Activated CD4-positive, alpha-beta memory T cell treated with anti-CD3 and anti-CD28 coated beads for 36 hours (primary cell): Measurements from ENCODE around the gene RRAGD. TPM values are rescaled to one million over a fixed set of nuclear protein-coding genes. Genes with fewer than 3 reads are reported as not detected.

ENCODE experiments used
- CTCF ChIA-PET: fragments of 350-600 bp; sonication (Branson Sonifier 250); formaldehyde crosslinking; loops from one replicate; lab custom pipeline; 2021; ENCODE audit warnings: antibody characterized with exemption, inconsistent platforms; lab: Charles Lee
- POLR2A ChIA-PET: fragments of 350-600 bp; sonication (Branson Sonifier 250); formaldehyde crosslinking; loops from one replicate; lab custom pipeline; 2021; ENCODE audit warnings: antibody characterized with exemption; lab: Charles Lee
- DNase-seq: peaks from one replicate; pipeline ENCODE4 v3.0.0-alpha.2; 2020
- H3K27ac Mint-ChIP-seq: one replicate; pipeline ENCODE4 v1.8.0; 2021; ENCODE audit warnings: mixed read lengths
- H3K27me3 Mint-ChIP-seq: one replicate; pipeline ENCODE4 v1.8.0; 2021; ENCODE audit warnings: mixed read lengths
- H3K36me3 Mint-ChIP-seq: one replicate; pipeline ENCODE4 v1.8.0; 2021; ENCODE audit warnings: mixed read lengths
- H3K4me1 Mint-ChIP-seq: one replicate; pipeline ENCODE4 v1.8.0; 2021; ENCODE audit warnings: low read depth, mixed read lengths
- H3K4me3 Mint-ChIP-seq: one replicate; pipeline ENCODE4 v1.8.0; 2021; ENCODE audit warnings: mild to moderate bottlenecking, mixed read lengths
- H3K9me3 Mint-ChIP-seq: one replicate; pipeline ENCODE4 v1.8.0; 2021; ENCODE audit warnings: mixed read lengths
- intact Hi-C: fragments of 100-400 bp; cut with micrococcal nuclease; formaldehyde crosslinking; loops from one replicate; pipeline ENCODE4 v1.15.1; 2023
- total RNA-seq, 2 experiments: library from RNA; stranded (reverse); gene quantifications; one replicate each; pipeline ENCODE4 v1.2.3, GENCODE V29; 2021

Gene RRAGD
- total RNA-seq, 2 experiments from 2014 or later = 15.8 to 16.4 TPM

GRCh38 chr6:89330910-89331309 is 81.2 kb downstream of the RRAGD start:
- Mint-ChIP-seq H3K4me1 (no peaks in the 10 kb centered on the region), H3K27me3 (no peaks in the 10 kb centered on the region), H3K4me3 (no peak overlapping the region), H3K36me3 (peaks cover 23% of the 10 kb centered on the region), H3K27ac (no peak overlapping the region), H3K9me3 (no peaks in the 10 kb centered on the region)
- ChIA-PET POLR2A (no interaction called here), CTCF (interaction anchor here (0.7 kb wide), 1 partner anchor 44 kb away, joined by 4 read pairs; no protein-coding TSS in a partner anchor)
- no peak for DNase-seq
- intact Hi-C loops = no loop called here

- intact Hi-C loops = no loop called here
- ChIA-PET POLR2A (no interaction called here), CTCF (no interaction called here)
- H3K9me3 Mint-ChIP-seq = no peaks in the 10 kb centered on the region
- H3K4me1 Mint-ChIP-seq = no peaks in the 10 kb centered on the region
- no peak for DNase-seq
- H3K27ac Mint-ChIP-seq = no peak overlapping the region
- no peaks in the 10 kb centered on the region for H3K27me3 Mint-ChIP-seq
- peaks cover 23% of the 10 kb centered on the region for H3K36me3 Mint-ChIP-seq
- no peak overlapping the region for H3K4me3 Mint-ChIP-seq
Measured at GRCh38 chr6:89328976-89329375, 83.1 kb downstream of the RRAGD start.

DNA sequence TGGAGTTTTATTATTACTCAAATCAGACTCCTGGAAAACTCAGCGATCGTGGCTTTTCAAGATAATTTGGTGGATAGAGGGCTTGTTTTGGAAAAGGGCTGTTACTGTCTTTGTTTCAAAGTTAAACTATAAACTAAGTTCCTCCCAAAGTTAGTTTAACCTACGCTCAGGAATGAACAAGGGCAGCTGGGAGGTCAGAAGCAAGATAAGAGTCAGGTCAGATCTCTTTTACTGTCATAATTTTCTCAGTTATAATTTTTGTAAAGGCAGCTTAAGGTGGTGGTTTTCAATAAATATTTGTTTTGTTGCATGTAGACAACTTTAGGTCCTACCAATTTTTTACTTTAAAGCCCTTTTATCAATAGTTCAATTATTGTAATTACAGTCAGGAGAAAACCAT is 87.8 kb downstream of the RRAGD start:
- Mint-ChIP-seq H3K27ac (no peak overlapping the region), H3K4me3 (no peak overlapping the region), H3K27me3 (no peaks in the 10 kb centered on the region), H3K36me3 (peaks cover 17% of the 10 kb centered on the region), H3K9me3 (no peaks in the 10 kb centered on the region), H3K4me1 (no peaks in the 10 kb centered on the region)
- CTCF ChIA-PET = no interaction called here
- intact Hi-C loops = no loop called here
- DNase-seq = no peak
- POLR2A ChIA-PET = no interaction called here

- Mint-ChIP-seq H3K27me3 (no peaks in the 10 kb centered on the region), H3K27ac (no peak overlapping the region), H3K36me3 (peaks cover 12% of the 10 kb centered on the region), H3K9me3 (no peaks in the 10 kb centered on the region), H3K4me1 (no peaks in the 10 kb centered on the region), H3K4me3 (no peak overlapping the region)
- intact Hi-C loops = no loop called here
- CTCF ChIA-PET = interaction anchor here (0.8 kb wide), 1 partner anchor 351 kb away, joined by 5 read pairs; no protein-coding TSS in a partner anchor
- no peak for DNase-seq
- POLR2A ChIA-PET = no interaction called here
Measured at GRCh38 chr6:89323511-89323971, 88.5 kb downstream of the RRAGD start.

DNA sequence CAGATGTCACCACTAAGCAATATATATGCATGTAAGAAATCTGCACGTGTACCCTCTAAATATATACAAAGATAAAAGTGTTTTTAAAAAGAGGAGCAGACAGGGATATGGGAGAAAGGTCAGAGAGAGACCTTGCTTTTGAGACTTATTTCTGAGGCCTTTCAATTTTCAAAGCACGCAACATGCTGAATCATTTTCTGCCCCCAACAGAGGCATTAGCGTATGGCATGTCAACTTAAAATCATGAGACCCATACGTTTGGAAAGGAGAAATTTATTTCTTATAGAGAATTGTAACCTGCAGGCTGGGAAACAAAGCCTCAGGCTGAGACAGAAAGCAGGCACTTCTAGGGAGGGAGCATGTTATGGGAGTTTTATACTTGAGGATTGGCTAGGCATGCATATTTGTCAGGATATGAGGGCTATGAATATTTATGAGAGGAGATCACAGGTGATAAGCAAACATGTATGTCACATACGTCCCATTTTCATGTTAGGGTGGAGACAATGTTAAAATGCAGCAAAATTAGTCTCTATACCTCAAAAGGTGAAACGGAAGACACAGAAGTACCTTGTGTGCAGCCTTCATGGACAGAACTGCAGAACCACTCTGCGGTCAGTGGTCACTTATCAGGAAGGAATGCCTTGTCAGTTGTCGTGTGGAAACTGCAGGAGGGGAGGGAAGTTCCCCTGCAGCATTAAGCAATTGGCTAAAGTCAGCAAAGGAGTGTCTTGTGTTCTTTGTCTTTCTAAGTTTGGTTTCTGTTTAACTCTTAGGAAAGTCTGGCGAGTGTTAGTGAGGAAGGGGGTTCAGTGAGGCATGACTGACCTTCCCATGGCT is 90.7 kb downstream of the RRAGD start:
- H3K4me1 Mint-ChIP-seq = no peaks in the 10 kb centered on the region
- CTCF ChIA-PET = no interaction called here
- POLR2A ChIA-PET = no interaction called here
- intact Hi-C loops = no loop called here
- H3K4me3 Mint-ChIP-seq = no peak overlapping the region
- no peak overlapping the region for H3K27ac Mint-ChIP-seq
- H3K9me3 Mint-ChIP-seq = no peaks in the 10 kb centered on the region
- peaks cover 5% of the 10 kb centered on the region for H3K36me3 Mint-ChIP-seq
- no peak for DNase-seq
- H3K27me3 Mint-ChIP-seq = no peaks in the 10 kb centered on the region

- CTCF ChIA-PET = interaction anchor here (0.8 kb wide), 1 partner anchor 1903 kb away, joined by 4 read pairs; no protein-coding TSS in a partner anchor
- intact Hi-C loops = no loop called here
- no peaks in the 10 kb centered on the region for H3K4me1 Mint-ChIP-seq
Measured at GRCh38 chr6:89320012-89320559, 92.0 kb downstream of the RRAGD start.

DNA sequence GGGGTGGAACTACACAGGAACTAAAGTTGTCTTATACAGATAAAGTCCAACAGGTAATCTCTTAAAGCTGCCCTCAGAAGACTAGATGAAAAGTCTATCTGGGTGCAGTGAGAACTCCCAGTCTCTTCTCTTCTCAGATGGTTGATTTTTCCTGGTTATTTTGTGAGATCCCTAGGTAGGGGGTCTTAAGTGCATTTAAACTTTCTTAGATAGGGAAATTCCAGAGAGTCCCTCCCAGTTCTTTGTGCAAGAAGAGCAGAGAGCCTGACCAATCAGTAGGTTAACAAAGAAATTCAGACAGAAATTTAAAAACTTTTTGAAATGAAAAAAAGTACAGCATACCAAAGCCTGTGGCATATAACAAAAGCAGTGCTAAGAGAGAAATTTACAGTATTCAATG is 95.0 kb downstream of the RRAGD start:
- no peaks in the 10 kb centered on the region for H3K27me3 Mint-ChIP-seq
- ChIA-PET CTCF (interaction anchor here (1.2 kb wide), 1 partner anchor 50 kb away, joined by 4 read pairs; no protein-coding TSS in a partner anchor), POLR2A (no interaction called here)
- no peak overlapping the region for H3K4me3 Mint-ChIP-seq
- no peak overlapping the region for H3K27ac Mint-ChIP-seq
- no peaks in the 10 kb centered on the region for H3K4me1 Mint-ChIP-seq
- intact Hi-C loops = no loop called here
- H3K36me3 Mint-ChIP-seq = peaks cover 2% of the 10 kb centered on the region
- no peaks in the 10 kb centered on the region for H3K9me3 Mint-ChIP-seq
- no peak for DNase-seq

More at GRCh38 chr6:89320012-89320559, 92.0 kb downstream of the RRAGD start:
- Mint-ChIP-seq H3K27me3 (no peaks in the 10 kb centered on the region), H3K4me3 (no peak overlapping the region), H3K36me3 (peaks cover 5% of the 10 kb centered on the region), H3K27ac (no peak overlapping the region), H3K9me3 (no peaks in the 10 kb centered on the region)
- POLR2A ChIA-PET = no interaction called here
- no peak for DNase-seq

DNA sequence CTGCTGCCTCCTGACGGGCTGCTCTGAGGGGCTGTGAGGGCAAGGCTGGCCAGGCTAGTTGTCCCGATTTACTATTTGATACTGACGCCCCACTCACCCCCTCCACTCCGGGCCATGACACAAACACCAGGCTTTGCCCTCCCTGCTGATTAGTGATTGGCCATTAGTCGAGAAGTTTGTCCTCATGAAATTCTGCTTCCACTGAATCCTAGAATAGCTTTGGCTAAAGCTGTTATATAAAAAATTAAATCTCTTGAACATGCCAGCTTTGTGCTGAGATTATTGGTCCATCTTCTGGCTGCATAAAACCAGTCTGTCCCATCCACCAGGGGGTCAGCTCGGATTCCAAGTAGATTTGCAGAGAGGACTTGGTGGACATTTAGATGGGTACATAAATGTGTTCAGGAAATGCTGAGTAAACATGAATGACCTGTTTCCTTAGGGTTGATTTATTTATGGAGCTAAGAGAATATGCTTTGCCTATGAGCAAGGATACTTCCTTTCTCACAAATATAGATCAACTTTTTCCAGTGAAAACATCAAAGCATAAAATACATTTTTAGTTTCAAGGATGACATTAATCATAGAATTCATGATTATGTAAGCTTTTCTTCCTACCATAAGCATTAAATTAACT is 96.7 kb downstream of the RRAGD start, which contains the start of gene GABRR2:
Gene GABRR2, minus strand, starts transcription at position 51 of the 637 bp plus-strand sequence. CDS start 134 bp downstream, outside the sequence.
- no peaks in the 10 kb centered on the region for H3K9me3 Mint-ChIP-seq
- H3K36me3 Mint-ChIP-seq = peaks cover 2% of the 10 kb centered on the region
- H3K4me1 Mint-ChIP-seq = no peaks in the 10 kb centered on the region
- DNase-seq = no peak
- ChIA-PET POLR2A (no interaction called here), CTCF (no interaction called here)
- H3K27ac Mint-ChIP-seq = no peak within 1 kb of the TSS
- intact Hi-C loops = no loop called here
- no peaks in the 10 kb centered on the region for H3K27me3 Mint-ChIP-seq
- no peak within 1 kb of the TSS for H3K4me3 Mint-ChIP-seq

GRCh38 chr6:89314692-89315091 is 97.4 kb downstream of the RRAGD start:
- no peak for DNase-seq
- Mint-ChIP-seq H3K4me3 (no peak overlapping the region), H3K4me1 (no peaks in the 10 kb centered on the region), H3K27ac (no peak overlapping the region), H3K27me3 (no peaks in the 10 kb centered on the region), H3K36me3 (no peaks in the 10 kb centered on the region), H3K9me3 (no peaks in the 10 kb centered on the region)
- intact Hi-C loops = no loop called here
- ChIA-PET CTCF (no interaction called here), POLR2A (no interaction called here)

Other genes starting within 250 kb of the RRAGD start
- gene GABRR1, start 194.9 kb downstream of the RRAGD start, total RNA-seq = not detected
- under 1 TPM; 0.50 to 0.51 TPM for gene GABRR2, start 97.0 kb downstream of the RRAGD start, total RNA-seq
- 10 to 100 TPM; 23.8 to 24.9 TPM for gene UBE2J1, start 59.6 kb downstream of the RRAGD start, total RNA-seq
- 1 to 10 TPM; 3.1 to 4.0 TPM for gene ANKRD6, start 20.9 kb upstream of the RRAGD start, total RNA-seq
- 10 to 100 TPM; 25.5 to 26.4 TPM for gene LYRM2, start 226.5 kb upstream of the RRAGD start, total RNA-seq